C4-2B (cell line): ENCODE measurements around the gene ELL3.
A peak's percentile ranks its signal among the peaks of the same experiment; 100 is the strongest.
"Not testable (repeated sequence)": the region's sequence is repeated elsewhere in the genome, so short reads cannot be mapped to it uniquely, and the experiment has no call there.

Source experiments
- H3K27ac ChIP-seq: fragments of 450-650 bp; 2 replicates; pipeline ENCODE4 v1.5.1; 2017
- CTCF ChIP-seq: fragments of 450-650 bp; conservative IDR thresholded peaks from 2 replicates; pipeline ENCODE4 v1.5.1; 2017; ENCODE audit warnings: mild to moderate bottlenecking
- ZFX ChIP-seq: fragments of 450-650 bp; IDR thresholded peaks from 2 replicates; pipeline ENCODE4 v1.6.1; 2017

ELL3 gene

DNA sequence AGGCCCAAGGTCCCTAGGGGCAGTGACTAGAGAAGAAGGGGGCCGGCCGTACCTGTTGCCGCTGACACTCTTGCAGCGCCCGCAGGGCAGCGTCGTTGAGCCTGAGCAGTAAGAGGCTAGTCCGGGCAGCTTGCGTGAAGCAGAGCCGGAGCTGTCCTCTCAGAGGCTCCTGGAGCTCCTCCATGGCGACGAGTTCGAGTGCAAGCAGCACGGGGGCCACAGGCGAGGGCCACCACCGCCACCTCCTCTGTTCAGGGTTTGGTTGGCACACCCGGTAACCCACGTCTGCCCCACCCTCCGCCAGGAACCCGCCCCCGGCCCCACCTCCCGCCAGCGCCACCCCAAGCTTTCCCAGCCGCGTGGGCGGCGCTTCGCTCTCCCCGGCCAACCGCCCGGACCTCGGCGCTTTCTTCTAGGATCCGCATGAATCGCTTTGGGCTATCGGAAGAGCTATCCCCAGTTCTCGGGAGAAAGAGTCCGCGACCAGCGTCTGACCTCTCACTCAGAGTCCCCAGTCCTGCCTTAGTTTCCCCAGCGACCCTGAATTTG is at the start of gene ELL3:
ELL3 (minus strand) TSS at position 249 of the 549 bp plus-strand sequence; CDS start at position 184, 65 bp downstream.
- peak within 1 kb of the TSS; percentile 89 for H3K27ac ChIP-seq
- TF ChIP-seq CTCF = no peak
- TF ChIP-seq ZFX = no peak

DNA sequence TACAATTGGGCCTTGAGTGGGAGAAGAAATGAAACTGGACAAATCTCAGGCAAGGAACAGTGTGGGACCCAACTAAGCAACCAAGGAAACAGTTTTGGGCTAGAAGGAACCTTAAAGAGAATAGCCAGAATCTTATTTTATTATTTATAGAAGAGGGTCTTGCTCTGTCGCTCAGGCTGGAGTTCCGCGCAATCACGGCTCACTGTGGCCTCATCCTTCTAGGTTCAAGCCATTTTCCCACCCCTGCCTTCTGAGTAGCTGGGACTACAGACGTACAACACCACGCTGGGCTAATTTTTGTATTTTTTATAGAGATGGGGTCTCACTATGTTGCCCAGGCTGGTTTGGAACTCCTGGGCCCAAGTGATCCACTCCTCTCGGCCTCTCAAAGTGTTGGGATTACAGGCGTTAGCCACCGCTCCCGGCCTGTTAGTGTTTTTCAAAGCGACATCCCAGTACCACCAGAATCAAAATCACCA is 49.3 kb upstream of the ELL3 start:
- peak overlapping the region; percentile 55 for H3K27ac ChIP-seq

GRCh38 chr15:43825305-43825704 is 48.5 kb upstream of the ELL3 start:
- H3K27ac ChIP-seq = peak overlapping the region; percentile 78

More for the DNA sequence above, 49.3 kb upstream of the ELL3 start:
- TF ChIP-seq CTCF (no peak), ZFX (no peak)

GRCh38 chr15:43824302-43825246 is 47.8 kb upstream of the ELL3 start, which contains the start of gene MFAP1:
Gene MFAP1 (minus strand): TSS chr15:43824690. CDS start chr15:43824569, 121 bp downstream.
- H3K27ac ChIP-seq = peak within 1 kb of the TSS; percentile 78
- no peak for TF ChIP-seq CTCF
- TF ChIP-seq ZFX = no peak

DNA sequence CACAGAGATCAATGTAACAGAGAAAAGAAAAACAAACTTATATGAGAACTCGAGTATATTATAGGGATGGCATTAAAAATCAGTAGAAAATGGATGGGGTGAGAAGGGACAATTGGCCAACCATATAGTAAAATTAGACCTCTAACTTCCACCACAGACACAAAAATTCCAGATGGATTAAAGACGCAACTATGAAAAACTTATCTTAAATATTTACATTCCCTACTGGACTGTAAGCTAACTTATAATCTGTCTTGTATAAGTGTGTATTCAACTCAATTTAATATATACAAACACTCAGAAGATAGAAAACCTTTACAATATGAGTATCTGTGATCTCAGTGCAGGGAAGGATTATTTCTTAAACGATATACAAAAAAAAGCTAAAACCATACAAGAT is 44.7 kb upstream of the ELL3 start:
- no peak for TF ChIP-seq ZFX
- no peak for TF ChIP-seq CTCF
- H3K27ac ChIP-seq = no peak overlapping the region

- not testable (repeated sequence) for H3K27ac ChIP-seq
Measured at GRCh38 chr15:43815064-43815463, 38.3 kb upstream of the ELL3 start.

DNA sequence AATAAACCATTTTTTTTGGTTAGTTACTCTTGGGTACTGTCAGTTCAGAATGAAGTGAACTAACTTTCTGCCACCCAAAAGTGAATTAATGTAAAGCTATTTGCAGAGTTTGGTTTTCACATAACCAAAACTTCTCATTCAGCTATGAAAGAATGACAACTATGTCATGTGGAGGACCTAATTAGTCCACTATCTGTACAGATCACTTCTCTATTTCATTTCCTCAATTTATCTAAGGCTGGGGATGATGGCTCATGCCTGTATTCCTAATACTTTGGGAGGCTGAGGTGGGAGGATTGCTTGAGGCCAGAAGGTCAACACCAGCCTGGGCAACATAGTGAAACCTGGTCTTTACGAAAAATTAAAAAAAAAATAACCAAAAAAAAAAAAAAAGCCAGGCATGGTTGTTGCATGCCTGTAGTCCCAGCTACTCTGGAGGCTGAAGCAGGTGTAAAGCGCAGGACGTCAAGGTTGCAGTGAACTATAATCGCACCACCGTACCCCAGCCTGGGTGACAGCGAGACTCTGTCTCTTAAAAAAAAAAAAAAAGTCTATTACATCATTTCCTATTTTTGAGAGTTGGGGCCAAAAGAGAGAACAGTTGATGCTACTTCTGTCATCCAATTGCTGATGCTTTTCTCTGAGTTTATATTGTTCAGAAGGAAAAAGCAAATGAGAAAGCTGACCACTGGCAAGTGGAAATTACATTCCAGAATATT is 32.4 kb upstream of the ELL3 start:
- peak overlapping the region; percentile 34; the same call in 1 of the 2 replicates for H3K27ac ChIP-seq
- TF ChIP-seq CTCF = no peak
- TF ChIP-seq ZFX = no peak

DNA sequence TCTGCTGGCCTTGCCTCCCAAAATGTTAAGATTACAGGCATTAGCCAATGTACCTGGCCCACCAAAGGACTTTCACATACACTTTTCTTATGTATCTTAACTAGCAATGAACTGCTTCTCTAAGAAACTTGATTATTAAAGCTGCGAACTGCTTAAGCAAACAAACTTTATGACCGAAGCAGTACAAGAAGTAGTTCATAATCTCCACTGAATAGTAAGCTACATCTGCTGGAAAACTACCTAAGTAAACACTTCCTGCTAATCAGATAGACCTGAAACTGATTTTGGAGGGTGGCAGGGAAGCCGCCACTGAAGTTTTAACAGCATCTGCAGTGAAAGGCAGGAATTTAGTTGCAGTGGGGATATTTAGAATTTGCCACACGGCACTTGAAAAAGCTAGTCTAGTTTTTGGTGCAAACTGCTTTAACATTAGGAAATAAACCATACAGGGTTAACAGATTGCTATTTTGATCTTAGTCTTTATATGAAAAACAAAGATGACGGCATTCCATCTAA is 31.7 kb upstream of the ELL3 start:
- TF ChIP-seq ZFX (no peak), CTCF (no peak)

GRCh38 chr15:43802676-43803075 is 25.9 kb upstream of the ELL3 start:
- H3K27ac ChIP-seq = not testable (repeated sequence)

More for the DNA sequence above, 31.7 kb upstream of the ELL3 start:
- peak overlapping the region; percentile 91 for H3K27ac ChIP-seq
